ENCODE results near the gene FARSB.

Gene FARSB

GRCh38 chr2:222668494-222669154 is 12.7 kb upstream of the FARSB start:
- H3K4me3 ChIP-seq (ENCODE audit: low read depth, low read length), result no peak overlapping the region
- TF ChIP-seq, protein P1, sequence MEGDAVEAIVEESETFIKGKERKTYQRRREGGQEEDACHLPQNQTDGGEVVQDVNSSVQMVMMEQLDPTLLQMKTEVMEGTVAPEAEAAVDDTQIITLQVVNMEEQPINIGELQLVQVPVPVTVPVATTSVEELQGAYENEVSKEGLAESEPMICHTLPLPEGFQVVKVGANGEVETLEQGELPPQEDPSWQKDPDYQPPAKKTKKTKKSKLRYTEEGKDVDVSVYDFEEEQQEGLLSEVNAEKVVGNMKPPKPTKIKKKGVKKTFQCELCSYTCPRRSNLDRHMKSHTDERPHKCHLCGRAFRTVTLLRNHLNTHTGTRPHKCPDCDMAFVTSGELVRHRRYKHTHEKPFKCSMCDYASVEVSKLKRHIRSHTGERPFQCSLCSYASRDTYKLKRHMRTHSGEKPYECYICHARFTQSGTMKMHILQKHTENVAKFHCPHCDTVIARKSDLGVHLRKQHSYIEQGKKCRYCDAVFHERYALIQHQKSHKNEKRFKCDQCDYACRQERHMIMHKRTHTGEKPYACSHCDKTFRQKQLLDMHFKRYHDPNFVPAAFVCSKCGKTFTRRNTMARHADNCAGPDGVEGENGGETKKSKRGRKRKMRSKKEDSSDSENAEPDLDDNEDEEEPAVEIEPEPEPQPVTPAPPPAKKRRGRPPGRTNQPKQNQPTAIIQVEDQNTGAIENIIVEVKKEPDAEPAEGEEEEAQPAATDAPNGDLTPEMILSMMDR (IDR thresholded peaks at IDR 0.05; ENCODE audit: control insufficient read depth, extremely low read depth, insufficient read depth), result no peak
- DNase-seq (ENCODE audit: low read depth), result no peak

DNA sequence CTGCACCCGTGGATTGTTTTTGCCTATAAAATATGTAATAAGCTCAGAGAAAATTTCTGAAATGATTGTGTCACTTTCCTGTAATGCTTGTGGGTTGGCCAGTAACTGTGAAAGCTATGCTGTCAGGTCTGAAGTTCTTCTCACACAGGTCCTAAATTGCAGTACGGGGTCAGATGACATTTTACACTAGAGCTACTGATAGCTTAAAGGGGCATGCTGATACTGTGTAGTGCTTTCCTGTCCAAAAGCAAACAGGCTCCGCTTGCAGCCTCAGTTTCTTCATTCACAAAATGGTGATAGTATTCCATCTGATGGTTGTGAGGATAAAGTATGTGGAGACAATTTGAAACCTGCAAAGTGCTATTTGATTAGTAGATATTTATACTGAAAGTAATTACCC is 7.6 kb upstream of the FARSB start:
- DNase-seq (ENCODE audit: low read depth), result no peak
- TF ChIP-seq, protein P1 (IDR thresholded peaks at IDR 0.05; ENCODE audit: control insufficient read depth, extremely low read depth, insufficient read depth), result no peak
- no peak overlapping the region for H3K4me3 ChIP-seq (ENCODE audit: low read depth, low read length)

GRCh38 chr2:222656526-222657446 is 894 bp upstream of the FARSB start:
- no peak for DNase-seq (ENCODE audit: low read depth)
- H3K4me3 ChIP-seq (ENCODE audit: low read depth, low read length), result peak overlapping the region; percentile 89
- TF ChIP-seq, protein P1 (IDR thresholded peaks at IDR 0.05; ENCODE audit: control insufficient read depth, extremely low read depth, insufficient read depth), result no peak

- TF ChIP-seq, protein P1 (IDR thresholded peaks at IDR 0.05; ENCODE audit: control insufficient read depth, extremely low read depth, insufficient read depth), result no peak
- H3K4me3 ChIP-seq (ENCODE audit: low read depth, low read length), result no peak overlapping the region
- no peak for DNase-seq (ENCODE audit: low read depth)
Observed at GRCh38 chr2:222653280-222653679, 2.6 kb downstream of the FARSB start.

- TF ChIP-seq, protein P1 (IDR thresholded peaks at IDR 0.05; ENCODE audit: control insufficient read depth, extremely low read depth, insufficient read depth), result no peak
- H3K4me3 ChIP-seq (ENCODE audit: low read depth, low read length), result no peak overlapping the region
- DNase-seq (ENCODE audit: low read depth), result no peak
Observed at GRCh38 chr2:222652491-222653255, 3.2 kb downstream of the FARSB start.

DNA sequence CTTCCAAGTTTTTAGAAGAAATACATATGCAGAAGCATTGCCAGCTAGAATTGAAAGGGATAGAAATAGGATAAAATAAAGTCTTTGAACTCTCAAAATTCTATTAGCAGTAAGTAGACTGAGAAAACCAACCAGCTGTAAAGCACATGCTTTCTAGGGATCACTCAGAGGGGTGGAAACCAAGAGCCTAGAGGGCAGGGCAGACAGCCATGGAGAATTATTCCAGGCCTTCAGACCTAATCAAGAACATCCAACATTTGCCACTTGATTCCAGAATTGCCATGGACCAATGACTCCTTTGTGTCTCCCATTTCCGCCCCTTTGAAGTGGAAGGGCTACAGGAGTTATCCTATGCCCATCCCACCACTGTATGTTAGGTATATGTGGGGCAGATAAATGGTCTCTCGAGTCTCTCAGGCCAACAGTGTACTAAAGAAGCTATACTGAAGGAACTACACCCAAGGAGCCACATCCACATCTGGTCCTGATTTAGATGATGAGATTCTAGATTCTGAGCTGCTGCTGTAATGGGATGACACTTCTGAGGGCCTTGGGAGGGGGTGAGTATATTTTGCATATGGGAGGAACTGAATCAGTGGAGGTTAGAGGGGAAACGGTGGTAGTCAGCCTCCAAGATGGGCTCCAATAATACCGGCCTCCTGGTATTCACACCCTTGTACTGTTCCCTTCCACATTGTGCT is 4.0 kb downstream of the FARSB start:
- DNase-seq (ENCODE audit: low read depth), result no peak
- no peak overlapping the region for H3K4me3 ChIP-seq (ENCODE audit: low read depth, low read length)
- TF ChIP-seq, protein P1 (IDR thresholded peaks at IDR 0.05; ENCODE audit: control insufficient read depth, extremely low read depth, insufficient read depth), result no peak

All from LNCaP clone FGC (cell line).